GM19455 (cell line): ENCODE data around the gene ZNF90.
A peak's percentile ranks its signal among the peaks of the same experiment; 100 is the strongest.
"Not testable (repeated sequence)": the region's sequence is repeated elsewhere in the genome, so short reads cannot be mapped to it uniquely, and the experiment has no call there.

Source experiments
- ATAC-seq: cut with Tn5 transposase; IDR thresholded peaks from one replicate; pipeline ENCODE4 v1.9.1; 2021; ENCODE audit not compliant: unreplicated experiment

ZNF90 gene

GRCh38 chr19:20077791-20078463 is at the start of gene ZNF90:
ZNF90 (plus strand) TSS chr19:20078000; CDS start chr19:20078133, 133 bp downstream.
- ATAC-seq = peak; percentile 92

- no peak for ATAC-seq
These were observed 49.2 kb upstream of the ZNF90 start for GRCh38 chr19:20028611-20029010.

- no peak for ATAC-seq
These were observed 41.9 kb upstream of the ZNF90 start for GRCh38 chr19:20035935-20036334.

GRCh38 chr19:20038358-20039202 is 39.2 kb upstream of the ZNF90 start:
- ATAC-seq = peak; percentile 30

- peak; percentile 96 for ATAC-seq
These were observed 38.5 kb upstream of the ZNF90 start, which contains the start of gene ZNF682 for GRCh38 chr19:20039203-20039723. ZNF682 (minus strand) TSS chr19:20039505; CDS start chr19:20039345, 160 bp downstream.

- ATAC-seq = no peak
These were observed 33.1 kb upstream of the ZNF90 start for GRCh38 chr19:20044663-20045062.

GRCh38 chr19:20045742-20046141 is 32.1 kb upstream of the ZNF90 start:
- ATAC-seq = not testable (repeated sequence)

GRCh38 chr19:20051841-20052768 is 25.7 kb upstream of the ZNF90 start:
- ATAC-seq = peak; percentile 96

- ATAC-seq = not testable (repeated sequence)
These were observed 19.1 kb upstream of the ZNF90 start for GRCh38 chr19:20058738-20059137.

- ATAC-seq = no peak
These were observed 17.5 kb upstream of the ZNF90 start for GRCh38 chr19:20060282-20060681.

- no peak for ATAC-seq
These were observed 10.9 kb upstream of the ZNF90 start for GRCh38 chr19:20066861-20067260.

GRCh38 chr19:20067943-20068342 is 9.9 kb upstream of the ZNF90 start:
- no peak for ATAC-seq

GRCh38 chr19:20068559-20068958 is 9.2 kb upstream of the ZNF90 start:
- not testable (repeated sequence) for ATAC-seq

- ATAC-seq = no peak
These were observed 7.1 kb upstream of the ZNF90 start for GRCh38 chr19:20070691-20071090.

GRCh38 chr19:20072936-20073335 is 4.9 kb upstream of the ZNF90 start:
- ATAC-seq = no peak

GRCh38 chr19:20078581-20079031 is 806 bp downstream of the ZNF90 start:
- ATAC-seq = no peak

GRCh38 chr19:20079476-20079875 is 1.7 kb downstream of the ZNF90 start:
- ATAC-seq = no peak

- no peak for ATAC-seq
These were observed 2.9 kb downstream of the ZNF90 start for GRCh38 chr19:20080656-20081055.

GRCh38 chr19:20082232-20082833 is 4.5 kb downstream of the ZNF90 start:
- not testable (repeated sequence) for ATAC-seq

GRCh38 chr19:20082876-20083275 is 5.1 kb downstream of the ZNF90 start:
- ATAC-seq = not testable (repeated sequence)
